Transverse colon (tissue), 3 donors: ENCODE data around the gene TMUB1.

ENCODE experiments used
- EP300 ChIP-seq: sonication (generic); formaldehyde crosslinking; IDR thresholded peaks from one replicate; pipeline ENCODE4 v1.6.1; 2017; ENCODE audit warnings: antibody characterized with exemption, low read depth
- POLR2A ChIP-seq: fragments of 450-650 bp; IDR thresholded peaks from one replicate; pipeline ENCODE4 v1.6.1; 2016; ENCODE audit warnings: antibody characterized with exemption, mild to moderate bottlenecking, moderate library complexity
- TF ChIP-seq, protein P1 (sequence below), 5 experiments: fragments of 200-600 bp in 3 of 5; fragments of 450-650 bp in 2 of 5; sonication (generic) in 3 of 5; IDR thresholded peaks; 1 replicate in 2 of 5; 2 replicates in 3 of 5; pipeline ENCODE4 v1.5.1; 2016 to 2017; ENCODE audit warnings: antibody characterized with exemption in 5 of 5, inconsistent platforms in 3 of 5, mild to moderate bottlenecking in 2 of 5, moderate library complexity in 1 of 5

- TF ChIP-seq POLR2A (no peak), EP300 (no peak)
- TF ChIP-seq, protein P1, sequence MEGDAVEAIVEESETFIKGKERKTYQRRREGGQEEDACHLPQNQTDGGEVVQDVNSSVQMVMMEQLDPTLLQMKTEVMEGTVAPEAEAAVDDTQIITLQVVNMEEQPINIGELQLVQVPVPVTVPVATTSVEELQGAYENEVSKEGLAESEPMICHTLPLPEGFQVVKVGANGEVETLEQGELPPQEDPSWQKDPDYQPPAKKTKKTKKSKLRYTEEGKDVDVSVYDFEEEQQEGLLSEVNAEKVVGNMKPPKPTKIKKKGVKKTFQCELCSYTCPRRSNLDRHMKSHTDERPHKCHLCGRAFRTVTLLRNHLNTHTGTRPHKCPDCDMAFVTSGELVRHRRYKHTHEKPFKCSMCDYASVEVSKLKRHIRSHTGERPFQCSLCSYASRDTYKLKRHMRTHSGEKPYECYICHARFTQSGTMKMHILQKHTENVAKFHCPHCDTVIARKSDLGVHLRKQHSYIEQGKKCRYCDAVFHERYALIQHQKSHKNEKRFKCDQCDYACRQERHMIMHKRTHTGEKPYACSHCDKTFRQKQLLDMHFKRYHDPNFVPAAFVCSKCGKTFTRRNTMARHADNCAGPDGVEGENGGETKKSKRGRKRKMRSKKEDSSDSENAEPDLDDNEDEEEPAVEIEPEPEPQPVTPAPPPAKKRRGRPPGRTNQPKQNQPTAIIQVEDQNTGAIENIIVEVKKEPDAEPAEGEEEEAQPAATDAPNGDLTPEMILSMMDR (IDR thresholded peaks at IDR 0.05): peak in 4 of 5 experiments; percentile 4 to 42 (median 25)
Observed at GRCh38 chr7:151087245-151088018, 4.1 kb upstream of the TMUB1 start.
